GM19452 (cell line): ENCODE measurements around the gene IPCEF1.

ENCODE experiments used
- ATAC-seq: cut with Tn5 transposase; IDR thresholded peaks from one replicate; pipeline ENCODE4 v1.9.1; 2021; ENCODE audit not compliant: unreplicated experiment

Gene IPCEF1, protein sequence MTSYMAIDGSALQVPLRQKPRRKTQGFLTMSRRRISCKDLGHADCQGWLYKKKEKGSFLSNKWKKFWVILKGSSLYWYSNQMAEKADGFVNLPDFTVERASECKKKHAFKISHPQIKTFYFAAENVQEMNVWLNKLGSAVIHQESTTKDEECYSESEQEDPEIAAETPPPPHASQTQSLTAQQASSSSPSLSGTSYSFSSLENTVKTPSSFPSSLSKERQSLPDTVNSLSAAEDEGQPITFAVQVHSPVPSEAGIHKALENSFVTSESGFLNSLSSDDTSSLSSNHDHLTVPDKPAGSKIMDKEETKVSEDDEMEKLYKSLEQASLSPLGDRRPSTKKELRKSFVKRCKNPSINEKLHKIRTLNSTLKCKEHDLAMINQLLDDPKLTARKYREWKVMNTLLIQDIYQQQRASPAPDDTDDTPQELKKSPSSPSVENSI

DNA sequence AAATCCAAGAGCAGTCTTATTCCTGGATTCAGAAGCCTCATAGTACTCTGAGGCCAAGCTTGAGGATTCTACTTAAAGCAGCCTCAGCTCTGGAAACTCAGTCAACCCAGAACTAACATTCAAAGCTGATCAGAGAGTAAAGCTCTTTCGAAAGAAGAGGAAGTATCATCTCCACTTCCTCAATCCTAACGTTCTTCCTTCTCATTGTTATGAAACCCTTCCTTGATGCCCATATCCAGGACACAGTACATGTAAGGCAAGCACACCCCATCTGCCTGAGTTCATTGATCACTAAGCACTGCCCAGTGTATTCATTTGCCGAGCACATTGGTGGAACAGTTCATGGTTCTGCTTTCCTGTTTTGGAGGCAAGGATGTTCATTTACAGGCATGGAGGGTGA lies at the start of gene IPCEF1:
Gene IPCEF1 (minus strand): TSS at position 114 of the 400 bp plus-strand sequence. CDS start 90,856 bp downstream, outside the sequence.
- no peak for ATAC-seq

DNA sequence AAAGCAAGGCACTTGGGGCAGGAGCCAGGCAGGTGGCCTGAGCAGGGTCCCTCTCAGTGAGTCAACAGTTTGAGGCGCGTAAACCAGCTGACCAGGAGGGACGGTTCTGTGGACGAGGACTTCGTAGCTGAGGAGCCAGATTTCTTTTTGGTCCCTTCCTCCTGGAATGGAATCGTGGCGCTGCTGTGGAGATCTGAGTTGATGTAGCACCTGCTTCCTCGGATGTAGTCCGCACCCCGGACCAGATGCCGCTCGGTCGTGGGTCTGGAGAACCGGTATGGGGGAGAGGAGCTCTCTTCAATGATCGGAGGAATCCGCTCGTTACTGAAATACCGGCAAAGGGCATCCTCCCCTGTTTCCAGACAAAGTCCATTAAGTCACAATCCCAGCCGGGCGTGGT lies 49.7 kb upstream of the IPCEF1 start:
- no peak for ATAC-seq

DNA sequence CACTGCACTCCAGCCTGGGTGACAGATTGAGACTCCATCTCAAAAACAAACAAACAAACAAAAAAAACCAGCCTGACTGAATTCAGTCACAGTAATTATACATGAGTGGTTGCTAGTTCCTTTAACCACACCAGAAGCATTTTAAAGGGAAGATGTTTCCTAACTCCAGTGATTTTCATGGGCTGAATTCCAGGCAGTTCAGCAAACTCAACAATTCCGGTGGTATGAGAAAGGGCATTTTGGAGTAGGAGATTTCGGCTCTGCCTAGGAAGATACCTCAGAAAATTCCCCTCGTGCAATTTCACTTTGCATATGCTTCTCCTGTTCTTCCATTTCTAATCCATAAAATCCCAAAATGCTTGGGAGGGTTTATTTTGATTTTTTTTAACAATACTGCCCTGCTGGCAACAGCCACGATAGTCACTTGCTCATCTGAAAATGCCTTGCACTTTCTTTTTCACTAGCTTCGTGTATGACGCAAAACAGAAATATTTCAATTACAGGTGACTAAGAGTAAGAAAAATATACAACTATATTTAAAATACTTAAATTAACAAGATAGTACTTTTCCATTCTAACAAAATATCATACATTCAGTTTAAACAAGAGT lies 48.3 kb upstream of the IPCEF1 start:
- ATAC-seq, result no peak

DNA sequence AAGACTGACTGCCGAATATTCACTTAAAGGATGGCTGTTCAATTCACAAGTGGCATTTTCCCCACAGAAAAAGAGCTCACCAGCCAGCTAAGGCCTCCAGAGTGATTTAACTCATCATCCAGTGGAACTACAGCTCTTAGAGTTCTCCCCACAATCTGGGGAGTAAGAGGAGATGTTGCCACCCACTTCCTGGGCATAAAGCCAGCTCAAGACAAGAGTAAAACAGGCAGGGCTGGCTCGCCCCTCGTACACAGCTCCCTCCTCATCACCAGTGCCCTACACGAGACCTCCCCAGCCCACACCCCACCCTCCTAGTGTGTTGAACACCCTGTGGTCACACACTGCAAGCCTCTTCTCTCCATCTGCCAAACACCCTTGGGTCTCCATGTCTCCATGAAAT lies 47.2 kb upstream of the IPCEF1 start:
- no peak for ATAC-seq

DNA sequence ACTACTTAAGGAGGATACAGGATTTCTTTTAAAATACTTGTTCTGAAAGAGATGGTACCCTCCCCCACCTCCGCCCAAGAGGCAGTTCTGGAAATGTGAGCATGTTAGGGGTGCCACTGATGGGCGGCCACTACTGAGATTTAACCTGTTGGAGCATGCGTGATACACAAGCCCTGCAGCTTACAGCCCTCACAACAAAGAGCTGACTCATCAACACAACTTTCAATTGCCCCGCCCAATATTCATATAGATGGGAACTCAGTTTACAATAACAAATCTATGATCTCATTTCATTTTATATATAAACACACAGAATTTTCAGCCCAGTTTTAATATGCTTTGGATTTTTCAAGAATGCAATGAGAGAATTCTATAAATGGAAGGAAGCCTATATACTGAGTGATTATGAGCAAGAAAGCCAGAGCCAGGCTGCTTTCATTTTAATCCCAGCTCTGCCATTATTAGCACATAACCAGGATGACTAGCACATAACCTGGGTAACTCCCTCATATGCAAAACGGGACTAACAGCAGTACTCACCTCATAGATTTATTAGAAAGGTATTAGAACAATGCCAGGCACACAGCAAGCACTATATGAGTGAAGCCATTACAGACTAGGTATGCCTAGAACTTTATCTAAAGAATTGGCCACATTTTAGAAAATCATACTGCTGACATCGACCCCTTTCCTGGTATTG lies 45.6 kb upstream of the IPCEF1 start:
- no peak for ATAC-seq

DNA sequence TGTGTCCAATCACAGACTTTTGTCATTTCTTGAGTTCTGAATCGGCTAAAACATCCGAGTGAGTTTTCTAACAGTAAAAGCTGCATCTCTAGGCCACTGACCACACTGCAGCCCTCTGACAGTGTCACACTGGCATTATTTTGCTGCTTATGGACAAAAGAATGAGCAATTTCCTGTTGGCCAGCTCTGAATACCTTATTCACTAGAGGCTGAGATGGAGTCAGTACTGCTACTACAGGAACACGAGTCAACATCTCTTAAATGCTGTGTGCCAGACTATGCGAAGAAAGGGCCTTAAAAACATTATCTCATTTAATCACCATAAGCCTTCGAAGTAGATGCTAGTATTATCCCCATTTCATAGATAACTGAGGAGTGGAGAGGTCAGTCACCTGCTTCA lies 42.5 kb upstream of the IPCEF1 start:
- ATAC-seq, result no peak

DNA sequence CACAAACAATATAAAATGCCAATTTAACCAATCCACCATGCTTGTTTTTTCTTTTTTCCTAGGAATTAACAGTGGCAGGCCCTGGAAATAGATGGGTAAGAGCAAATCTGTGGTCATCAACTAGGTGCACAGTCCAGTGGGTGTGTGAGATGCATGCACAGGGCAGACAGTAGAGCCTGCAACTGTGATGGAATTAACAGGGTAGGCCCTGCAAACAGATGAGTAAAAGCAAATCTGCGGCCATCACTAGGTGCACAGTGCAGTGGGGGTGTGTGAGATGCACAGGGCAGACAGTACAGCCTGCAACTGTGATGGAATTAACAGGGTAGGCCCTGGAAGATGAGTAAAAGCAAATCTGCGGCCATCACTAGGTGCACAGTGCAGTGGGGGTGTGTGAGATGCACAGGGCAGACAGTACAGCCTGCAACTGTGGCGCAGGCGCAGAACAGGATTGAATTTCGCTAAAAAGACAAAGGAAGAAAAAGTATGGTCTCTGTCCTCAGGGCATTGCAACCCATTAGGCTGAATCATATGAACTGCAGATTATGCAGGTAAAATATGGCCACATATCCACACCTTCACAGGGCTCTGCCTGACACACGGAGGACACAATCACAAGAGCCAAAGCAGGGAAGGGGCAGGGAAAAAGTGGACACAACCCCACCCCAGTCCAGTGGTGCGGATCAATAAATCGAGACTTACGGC lies 41.0 kb upstream of the IPCEF1 start:
- no peak for ATAC-seq

DNA sequence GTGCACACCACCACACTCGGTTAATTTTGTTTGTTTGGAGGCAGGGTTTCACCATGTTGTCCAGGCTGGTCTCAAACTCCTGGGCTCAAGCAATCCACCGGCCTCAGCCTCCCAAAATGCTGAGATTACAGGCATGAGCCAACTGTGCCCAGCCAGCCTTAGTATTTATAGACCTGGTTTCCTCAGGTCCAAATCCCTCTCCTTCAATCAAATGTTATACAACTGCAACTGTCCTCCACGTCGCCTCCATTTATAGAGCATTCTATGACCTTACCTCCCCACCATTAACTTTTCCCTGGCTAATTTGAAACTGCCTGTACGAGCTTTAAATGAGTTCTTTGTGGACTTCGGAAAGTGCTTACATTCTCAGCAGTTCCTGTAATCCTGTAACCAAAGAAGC lies 39.3 kb upstream of the IPCEF1 start:
- ATAC-seq, result no peak

DNA sequence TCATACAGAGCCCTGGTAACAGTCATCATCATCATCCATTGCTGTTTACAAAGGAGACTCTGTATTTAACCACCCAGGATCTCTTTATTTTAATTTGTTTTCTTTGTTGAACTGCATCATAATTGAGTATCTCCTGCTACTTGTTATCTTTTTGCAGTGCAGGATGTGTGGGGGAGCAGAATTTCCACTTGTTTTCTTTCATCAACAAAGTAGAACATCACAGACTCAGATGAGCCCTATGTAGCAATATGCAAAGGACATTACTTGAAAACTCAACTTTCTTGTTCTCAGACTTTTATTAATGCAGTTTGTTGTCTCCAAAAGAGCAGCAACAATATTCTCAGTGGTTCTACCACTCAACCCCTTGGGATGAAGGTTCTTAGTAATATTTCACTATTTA lies 38.7 kb upstream of the IPCEF1 start:
- ATAC-seq, result no peak

DNA sequence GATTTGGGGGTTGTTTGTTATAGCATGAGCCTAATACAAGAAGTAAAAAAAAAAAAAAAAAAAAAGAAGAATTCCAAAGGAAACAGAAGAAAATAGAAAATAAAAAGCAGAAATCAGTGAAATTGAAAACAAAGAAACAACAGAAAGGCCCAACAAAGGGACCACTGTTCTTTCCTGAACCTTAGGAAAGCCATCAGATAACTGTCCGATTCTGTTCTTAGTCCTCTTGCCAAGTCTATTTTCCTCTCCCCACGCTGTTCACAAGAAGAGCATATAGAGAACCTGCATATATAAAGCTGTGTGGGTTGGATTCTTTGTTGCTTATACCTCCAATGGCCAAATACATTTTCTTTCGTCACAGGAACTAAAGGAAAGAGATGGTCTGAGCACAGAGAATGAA lies 38.0 kb upstream of the IPCEF1 start:
- no peak for ATAC-seq

DNA sequence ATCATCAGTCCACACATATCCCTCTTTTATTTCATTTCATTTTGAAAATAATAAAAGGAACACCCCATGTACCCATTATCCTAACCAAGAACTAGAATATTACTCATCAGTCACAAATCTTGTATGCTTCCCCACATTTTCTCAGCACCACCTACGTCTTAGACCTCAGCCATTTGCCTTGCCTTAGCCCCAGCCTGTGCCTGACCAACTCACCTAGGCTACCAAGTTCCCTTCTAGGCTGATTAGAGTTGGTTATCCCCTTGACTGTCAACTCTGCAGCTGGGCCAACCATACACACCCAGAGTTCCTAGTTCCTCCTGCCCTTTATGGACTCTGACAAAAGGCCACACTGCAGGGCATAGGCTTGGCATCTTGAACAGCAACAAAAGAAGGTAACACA lies 33.4 kb upstream of the IPCEF1 start:
- no peak for ATAC-seq

DNA sequence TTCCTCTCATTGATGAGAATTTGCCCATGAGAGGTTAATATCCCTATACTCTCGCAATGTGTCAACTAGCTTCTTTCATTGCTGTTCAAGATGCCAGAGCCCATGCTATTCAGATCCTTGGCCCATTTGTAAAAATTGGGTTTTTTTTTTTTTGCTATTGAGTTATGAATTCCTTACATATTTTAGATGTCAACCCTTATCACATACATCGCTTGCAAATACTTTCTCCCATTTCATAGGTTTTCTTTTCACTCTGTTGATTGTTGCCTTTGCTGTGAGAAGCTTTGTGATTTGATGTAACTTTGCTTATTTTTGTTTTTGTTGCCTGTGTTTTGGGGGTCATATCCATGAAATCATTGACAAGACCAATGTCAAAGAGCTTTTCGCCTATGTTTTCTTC lies 32.2 kb upstream of the IPCEF1 start:
- ATAC-seq, result no peak

DNA sequence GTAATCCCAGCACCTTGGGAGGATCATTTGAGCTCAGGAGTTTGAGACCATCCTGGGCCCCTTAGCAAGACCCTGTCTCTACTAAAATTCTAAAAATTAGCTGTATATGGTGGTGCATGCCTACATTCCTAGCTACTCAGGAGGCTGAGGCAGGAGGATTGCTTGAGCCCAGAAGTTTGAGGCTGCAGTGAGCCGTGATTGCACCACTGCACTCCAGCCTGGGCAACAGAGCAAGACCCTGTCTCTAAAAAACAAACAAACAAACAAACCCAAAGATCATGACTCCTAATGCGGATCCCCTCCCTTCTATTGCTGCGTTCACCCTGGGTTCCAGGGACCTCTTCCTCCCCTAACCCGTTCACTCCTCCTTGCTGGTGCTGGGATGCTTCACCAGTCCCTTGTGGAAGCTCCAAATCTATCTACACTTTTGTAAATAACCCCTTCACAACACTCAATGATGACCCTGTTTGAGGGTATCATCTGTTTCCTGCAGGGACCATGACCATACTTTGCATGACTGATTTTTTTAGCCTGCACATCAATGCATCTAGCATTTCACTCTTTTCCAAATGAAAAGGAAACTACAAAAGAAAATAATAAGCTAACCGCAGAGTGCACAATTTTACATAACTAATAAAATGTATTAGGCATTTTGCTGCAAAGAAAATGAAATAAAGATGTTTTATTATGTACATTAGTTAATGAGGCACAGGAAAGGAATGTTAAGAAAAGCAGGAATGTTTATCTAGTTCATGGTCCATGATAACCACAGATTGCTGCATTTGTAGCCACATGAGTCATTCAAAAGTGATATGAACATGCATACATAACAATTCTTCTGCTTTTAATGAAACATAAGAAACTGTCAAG lies 30.5 kb upstream of the IPCEF1 start:
- no peak for ATAC-seq

DNA sequence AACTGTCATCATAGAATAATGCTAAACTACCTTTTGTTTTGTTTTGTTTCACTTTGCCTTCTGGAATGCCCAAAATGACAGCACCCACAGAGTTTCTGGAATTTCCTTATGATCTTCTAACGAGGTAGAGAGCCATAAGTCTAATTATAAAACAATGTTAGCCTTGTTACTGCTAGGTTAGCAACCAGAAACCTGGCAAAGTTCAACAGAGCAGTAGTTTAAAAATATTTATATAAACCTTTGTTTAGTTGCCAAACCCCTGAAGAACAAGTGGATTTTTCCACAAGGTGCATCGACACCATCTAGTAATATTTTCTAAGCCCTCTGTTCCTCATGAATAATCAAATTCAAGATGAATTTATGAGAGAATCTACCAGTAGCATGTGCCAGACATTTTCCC lies 27.6 kb upstream of the IPCEF1 start:
- ATAC-seq, result no peak

DNA sequence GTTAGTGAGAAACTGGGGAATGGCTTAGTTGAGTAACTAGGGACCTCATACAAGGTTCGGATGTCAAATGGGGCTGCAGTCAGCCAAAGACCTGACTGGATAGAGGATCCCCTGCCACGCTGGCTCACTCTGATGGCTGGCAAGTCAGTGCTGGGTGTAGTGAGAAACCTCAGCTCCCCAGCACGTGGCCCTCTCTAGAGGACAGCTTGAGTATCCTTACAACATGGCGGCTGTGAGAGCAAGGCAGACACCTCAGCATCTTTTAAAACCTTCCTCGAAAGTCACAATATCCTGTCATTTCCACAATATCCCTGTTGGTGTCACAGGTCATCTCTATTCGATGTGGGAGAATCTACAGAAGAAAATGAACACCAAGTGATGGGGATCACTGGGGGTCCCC lies 26.7 kb upstream of the IPCEF1 start:
- no peak for ATAC-seq

DNA sequence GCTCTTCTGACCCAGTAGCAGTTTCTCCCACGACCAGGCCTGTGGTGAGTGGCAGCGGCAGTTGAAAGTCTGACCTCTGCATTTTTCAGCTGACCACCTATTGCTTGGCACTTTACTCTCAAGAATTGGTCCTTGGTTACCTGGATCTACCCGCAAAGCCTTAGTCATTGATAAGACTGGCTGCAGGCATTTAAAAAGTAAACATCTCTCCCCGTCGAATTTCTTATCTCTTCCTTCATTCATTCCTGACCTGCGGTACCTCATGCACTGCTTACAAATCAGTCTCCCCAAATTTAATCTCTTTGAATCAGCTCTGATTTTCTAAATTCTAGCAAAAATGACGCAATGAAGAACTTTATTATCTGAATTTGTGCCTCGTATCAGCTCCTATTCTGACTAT lies 26.1 kb upstream of the IPCEF1 start:
- ATAC-seq, result no peak

DNA sequence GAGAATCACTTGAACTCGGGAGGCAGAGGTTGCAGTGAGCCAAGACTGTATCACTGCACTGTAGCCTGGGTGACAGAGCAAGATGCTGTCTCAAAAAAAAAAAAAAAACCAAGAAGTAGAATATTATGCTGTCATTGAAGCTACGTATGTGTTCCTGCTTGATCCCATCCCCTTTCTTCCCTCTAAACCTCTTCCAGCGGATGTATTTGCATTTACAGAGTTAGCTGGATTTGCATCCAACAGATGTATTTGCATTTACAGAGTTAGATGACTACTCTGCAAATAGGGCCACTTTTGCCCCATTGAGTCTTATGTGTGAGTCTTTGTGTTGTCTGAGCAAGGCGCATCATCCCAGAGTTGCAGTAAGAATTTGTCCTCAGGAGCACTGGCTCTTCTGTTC lies 24.9 kb upstream of the IPCEF1 start:
- ATAC-seq, result no peak

DNA sequence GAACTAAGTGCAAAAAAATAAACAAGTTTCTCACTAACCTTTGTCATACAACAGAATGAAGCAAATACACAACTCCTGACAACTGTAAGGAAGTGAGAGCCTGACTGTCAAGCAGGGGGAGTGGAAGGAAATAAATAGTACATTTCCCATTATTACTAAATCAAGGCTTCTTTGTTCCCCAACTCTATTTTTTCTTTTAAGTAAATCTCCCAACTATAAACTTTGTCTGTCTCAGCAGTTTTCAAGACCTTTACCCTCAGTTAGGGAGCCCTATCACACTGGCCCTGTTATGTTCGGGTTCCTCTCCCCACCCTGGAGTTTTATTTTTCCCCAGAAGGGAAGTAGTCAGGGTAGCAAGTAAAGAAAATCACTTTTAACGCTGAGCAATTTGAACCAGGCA lies 24.1 kb upstream of the IPCEF1 start:
- no peak for ATAC-seq

DNA sequence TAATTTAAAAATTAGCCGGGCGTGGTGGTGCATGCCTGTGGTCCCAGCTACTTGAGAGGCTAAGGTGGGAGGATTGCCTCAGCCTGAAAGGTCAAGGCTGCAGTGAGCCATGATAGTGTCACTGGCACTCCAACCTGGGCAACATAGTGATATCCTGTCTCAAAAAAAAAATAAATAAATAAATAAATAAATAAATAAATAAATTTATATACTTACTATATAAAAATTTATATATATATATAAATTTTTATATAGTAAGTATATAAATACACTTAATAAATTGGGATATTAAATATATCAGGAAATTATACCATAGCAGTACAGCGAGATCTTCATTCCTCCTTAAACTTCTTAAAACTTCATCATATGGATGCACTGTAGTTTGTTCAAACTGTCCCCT lies 23.0 kb upstream of the IPCEF1 start:
- no peak for ATAC-seq

DNA sequence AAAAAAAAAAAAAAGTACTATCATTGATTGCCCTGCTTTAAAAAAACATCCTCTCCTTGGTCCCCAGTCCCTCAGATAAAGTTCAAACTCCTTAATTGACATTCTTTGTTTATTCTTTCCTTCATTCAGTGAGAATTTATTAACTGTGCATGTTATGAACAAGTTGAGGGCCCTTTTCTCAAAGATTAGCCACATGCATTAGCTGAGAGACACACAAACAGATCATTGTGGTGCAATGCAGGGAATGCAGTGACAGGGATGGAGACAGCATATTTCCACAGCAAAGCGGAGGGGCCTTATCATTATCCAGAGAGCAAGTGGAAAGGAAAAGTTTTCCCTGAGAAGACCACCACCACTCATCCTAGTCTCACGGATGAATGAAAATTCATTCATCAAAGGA lies 21.9 kb upstream of the IPCEF1 start:
- ATAC-seq, result no peak

DNA sequence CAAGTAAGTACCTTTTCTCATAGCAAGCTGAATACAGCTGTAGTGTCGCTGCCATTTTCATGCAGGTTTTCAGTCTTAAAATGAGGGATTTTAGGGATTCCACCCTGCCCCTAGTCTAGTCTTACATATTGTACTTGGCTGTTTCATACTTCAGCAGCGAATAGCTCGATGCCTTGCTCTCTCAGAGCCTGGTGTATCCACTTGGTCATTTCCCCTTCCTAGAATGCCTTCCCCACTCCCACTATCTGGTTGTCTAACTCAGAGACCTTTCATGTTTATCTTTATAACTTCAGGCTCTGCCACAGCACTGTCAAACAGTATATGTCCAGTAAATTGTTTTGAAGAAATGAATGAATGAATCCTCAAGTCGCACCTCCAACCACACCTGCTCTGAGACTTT lies 21.1 kb upstream of the IPCEF1 start:
- ATAC-seq, result no peak
